Breast epithelium (tissue), 4 donors: ENCODE measurements around the gene HMGCLL1. TPM values are rescaled to one million over a fixed set of nuclear protein-coding genes. Genes with fewer than 3 reads are reported as not detected.

ENCODE experiments used
- DNase-seq, 2 donors: peaks; one replicate each; pipeline ENCODE4 v3.0.0-alpha.2; 2019; ENCODE audit warnings: low spot score in 2 of 2
- H3K27ac ChIP-seq, 2 donors: fragments of 200-600 bp; sonication (generic) in 1 of 2; one replicate each; pipeline ENCODE4 v1.5.1; 2016 to 2019; ENCODE audit warnings: mild to moderate bottlenecking in 1 of 2
- H3K27me3 ChIP-seq, 2 donors: fragments of 200-600 bp; sonication (generic) in 1 of 2; one replicate each; pipeline versions ENCODE4 v1.5.1 to v1.6.0; 2017 to 2019; ENCODE audit warnings: control low read depth in 1 of 2, mild to moderate bottlenecking in 1 of 2
- H3K36me3 ChIP-seq: fragments of 200-600 bp; one replicate; pipeline ENCODE4 v1.5.1; 2019
- H3K4me1 ChIP-seq, 2 donors: fragments of 200-600 bp; sonication (generic); one replicate each; pipeline ENCODE4 v1.5.1; 2016 to 2019; ENCODE audit warnings: control low read depth in 1 of 2
- H3K4me3 ChIP-seq, 3 donors: fragments of 200-600 bp; sonication (generic); 1 replicate in 2 of 3; 2 replicates in 1 of 3; pipeline ENCODE4 v1.5.1; 2016 to 2019; ENCODE audit warnings: mild to moderate bottlenecking in 3 of 3, moderate library complexity in 2 of 3
- H3K9me3 ChIP-seq, 2 donors: fragments of 200-600 bp; sonication (generic) in 1 of 2; one replicate each; pipeline ENCODE4 v1.5.1; 2016 to 2019; ENCODE audit warnings: control low read depth in 1 of 2
- POLR2A ChIP-seq: fragments of 450-650 bp; IDR thresholded peaks from one replicate; pipeline ENCODE4 v1.6.1; 2016; ENCODE audit warnings: antibody characterized with exemption, mild to moderate bottlenecking, moderate library complexity
- POLR2AphosphoS5 ChIP-seq, 3 donors: sonication (generic); formaldehyde crosslinking; IDR thresholded peaks; one replicate each; pipeline ENCODE4 v1.6.1; 2017; ENCODE audit warnings: antibody characterized with exemption in 3 of 3
- intact Hi-C: fragments of 100-400 bp; cut with DNase I; formaldehyde crosslinking; loops from one replicate; pipeline ENCODE4 v1.15.1; 2023; ENCODE audit warnings: low total_unique reads
- total RNA-seq, 3 donors: library from RNA; depleted of rRNA; stranded (reverse); fragments of >200 nt; gene quantifications; one replicate each; pipeline ENCODE4 v1.1.0, GENCODE V29; 2016
- TF ChIP-seq, protein P1 (sequence below), 3 donors: fragments of 450-650 bp; IDR thresholded peaks; one replicate each; pipeline ENCODE4 v1.5.1; 2016 to 2017; ENCODE audit warnings: antibody characterized with exemption in 3 of 3, mild to moderate bottlenecking in 3 of 3, moderate library complexity in 3 of 3

Gene HMGCLL1
- total RNA-seq: 1 to 10 TPM; 2.6 to 6.9 (median 3.7) TPM

DNA sequence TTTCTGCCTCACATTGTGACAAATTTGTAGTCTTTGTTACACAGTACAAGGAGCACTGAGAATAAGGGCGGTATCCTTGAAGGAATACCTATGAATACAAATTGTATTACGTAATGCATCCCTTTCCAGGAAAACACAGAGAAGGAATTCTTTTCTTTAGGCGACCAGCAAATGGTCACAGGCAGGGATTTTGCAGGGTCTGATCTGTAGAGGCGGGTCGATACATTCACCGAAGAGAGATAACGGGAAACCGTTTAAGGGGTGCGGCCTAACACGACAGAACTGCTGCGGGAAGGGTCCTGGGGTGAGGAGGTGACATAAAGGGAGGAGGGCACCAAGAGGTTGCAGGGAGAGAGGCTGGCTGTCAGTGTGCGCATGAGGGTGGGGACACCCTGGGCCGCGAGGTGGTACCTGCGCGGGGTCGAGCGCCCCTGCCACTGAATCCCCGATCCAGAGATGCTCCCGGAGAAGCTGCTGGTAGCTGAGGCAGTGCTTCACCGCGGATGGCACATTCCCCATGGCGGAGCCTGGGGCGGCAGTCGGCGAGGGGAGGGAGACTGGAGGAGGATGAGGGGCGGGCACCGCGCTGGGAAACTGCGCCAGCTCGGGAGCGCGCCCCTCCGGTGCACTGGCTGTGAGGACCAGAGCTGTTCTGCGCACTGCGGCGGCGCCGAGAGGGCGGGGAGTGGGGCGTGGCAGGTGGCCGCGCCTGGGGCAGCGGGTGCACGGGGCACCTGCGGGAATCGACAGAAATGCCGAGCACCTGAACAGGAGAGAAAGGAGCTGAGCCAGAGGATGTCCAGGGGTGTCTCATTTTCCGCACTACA lies at the start of gene HMGCLL1:
Gene HMGCLL1 (minus strand): TSS at position 656 of the 827 bp plus-strand sequence. CDS start 137 bp downstream, at position 519.
- peak within 1 kb of the TSS; percentile 38 to 75 (median 64) for H3K4me3 ChIP-seq
- DNase-seq: peak in 1 of 2 donors; percentile 19
- no peaks in the 10 kb centered on the region for H3K36me3 ChIP-seq
- peak within 1 kb of the TSS; percentile 45 to 72 for H3K27ac ChIP-seq
- H3K9me3 ChIP-seq: peaks cover 0 to 2% of the 10 kb centered on the region in 2 donors
- no peaks in the 10 kb centered on the region for H3K4me1 ChIP-seq
- TF ChIP-seq POLR2A: no peak
- TF ChIP-seq, protein P1, sequence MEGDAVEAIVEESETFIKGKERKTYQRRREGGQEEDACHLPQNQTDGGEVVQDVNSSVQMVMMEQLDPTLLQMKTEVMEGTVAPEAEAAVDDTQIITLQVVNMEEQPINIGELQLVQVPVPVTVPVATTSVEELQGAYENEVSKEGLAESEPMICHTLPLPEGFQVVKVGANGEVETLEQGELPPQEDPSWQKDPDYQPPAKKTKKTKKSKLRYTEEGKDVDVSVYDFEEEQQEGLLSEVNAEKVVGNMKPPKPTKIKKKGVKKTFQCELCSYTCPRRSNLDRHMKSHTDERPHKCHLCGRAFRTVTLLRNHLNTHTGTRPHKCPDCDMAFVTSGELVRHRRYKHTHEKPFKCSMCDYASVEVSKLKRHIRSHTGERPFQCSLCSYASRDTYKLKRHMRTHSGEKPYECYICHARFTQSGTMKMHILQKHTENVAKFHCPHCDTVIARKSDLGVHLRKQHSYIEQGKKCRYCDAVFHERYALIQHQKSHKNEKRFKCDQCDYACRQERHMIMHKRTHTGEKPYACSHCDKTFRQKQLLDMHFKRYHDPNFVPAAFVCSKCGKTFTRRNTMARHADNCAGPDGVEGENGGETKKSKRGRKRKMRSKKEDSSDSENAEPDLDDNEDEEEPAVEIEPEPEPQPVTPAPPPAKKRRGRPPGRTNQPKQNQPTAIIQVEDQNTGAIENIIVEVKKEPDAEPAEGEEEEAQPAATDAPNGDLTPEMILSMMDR (IDR thresholded peaks at IDR 0.05): no peak
- TF ChIP-seq POLR2AphosphoS5 (IDR thresholded peaks at IDR 0.05): no peak
- H3K27me3 ChIP-seq: no peaks in the 10 kb centered on the region
- intact Hi-C loops: no loop called here

DNA sequence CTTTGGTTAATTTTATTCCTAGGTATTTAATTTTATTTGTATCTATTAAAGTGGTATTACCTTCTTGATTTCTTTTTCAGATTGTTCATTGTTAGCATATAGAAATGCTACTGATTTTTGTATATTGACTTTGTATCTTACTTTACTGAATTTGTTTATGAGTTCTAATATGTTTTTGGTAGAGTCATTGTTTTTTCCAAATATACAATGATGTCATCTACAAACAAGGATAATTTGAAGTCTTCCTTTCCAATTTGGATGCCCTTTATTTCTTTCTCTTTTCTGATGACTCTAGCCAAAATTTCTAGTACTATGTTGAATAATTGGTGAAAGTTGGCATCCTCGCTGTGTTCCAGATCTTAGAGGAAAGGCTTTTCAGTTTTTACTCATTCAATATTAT lies 43.0 kb upstream of the HMGCLL1 start:
- intact Hi-C loops: no loop called here
- Histone ChIP-seq H3K27me3 (no peaks in the 10 kb centered on the region), H3K9me3 (no peaks in the 10 kb centered on the region)

DNA sequence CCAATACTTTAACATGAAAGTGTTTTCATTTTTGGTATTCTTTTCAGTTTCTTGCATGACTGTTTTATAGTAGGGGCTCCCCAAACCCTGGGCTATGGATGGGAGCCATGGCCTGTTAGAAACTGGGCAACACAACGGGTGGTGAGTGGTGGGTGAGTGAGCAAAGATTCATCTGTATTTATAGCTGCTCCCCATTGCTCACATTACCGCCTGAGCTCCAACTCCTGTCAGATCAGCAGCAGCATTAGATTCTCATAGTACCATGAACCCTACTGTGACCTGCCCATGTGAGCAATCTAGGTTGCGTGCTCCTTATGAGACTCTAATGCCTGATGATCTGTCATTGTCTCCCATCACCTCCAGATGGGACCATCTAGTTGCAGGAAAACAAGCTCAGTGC lies 42.3 kb upstream of the HMGCLL1 start:
- intact Hi-C loops: no loop called here
- Histone ChIP-seq H3K9me3 (no peaks in the 10 kb centered on the region), H3K27me3 (no peaks in the 10 kb centered on the region), H3K4me3 (no peak overlapping the region), H3K27ac (no peak overlapping the region), H3K4me1 (no peaks in the 10 kb centered on the region), H3K36me3 (no peaks in the 10 kb centered on the region)
- DNase-seq: no peak
- TF ChIP-seq POLR2A (no peak), POLR2AphosphoS5 (IDR thresholded peaks at IDR 0.05) (no peak)
- TF ChIP-seq, protein P1 (IDR thresholded peaks at IDR 0.05): no peak

More for the DNA sequence above, 43.0 kb upstream of the HMGCLL1 start:
- TF ChIP-seq POLR2A (no peak), POLR2AphosphoS5 (IDR thresholded peaks at IDR 0.05) (no peak)
- TF ChIP-seq, protein P1 (IDR thresholded peaks at IDR 0.05): no peak
- Histone ChIP-seq H3K4me3 (no peak overlapping the region), H3K36me3 (no peaks in the 10 kb centered on the region), H3K4me1 (no peaks in the 10 kb centered on the region), H3K27ac (no peak overlapping the region)
- DNase-seq: no peak

DNA sequence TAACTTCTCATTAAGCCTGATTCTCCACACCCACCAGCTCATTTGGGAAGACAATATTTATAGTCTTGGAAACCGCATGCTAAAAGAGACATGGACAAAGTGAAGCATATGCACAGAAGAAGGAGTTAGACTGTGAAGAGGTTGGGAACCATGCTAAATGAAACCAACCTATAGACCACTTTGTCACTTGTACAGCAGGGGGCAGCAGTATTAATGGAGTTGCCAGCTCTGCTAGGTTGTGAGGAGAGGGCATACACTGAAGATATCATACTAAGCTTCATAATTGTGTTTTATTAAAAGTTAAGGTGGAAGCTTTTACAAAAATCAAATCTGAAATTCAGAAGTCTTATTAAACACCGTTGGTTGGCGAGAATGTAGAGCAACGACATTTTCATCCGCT lies 38.3 kb upstream of the HMGCLL1 start:
- Histone ChIP-seq H3K9me3 (no peaks in the 10 kb centered on the region), H3K4me1 (no peaks in the 10 kb centered on the region), H3K27ac (no peak overlapping the region), H3K27me3 (no peaks in the 10 kb centered on the region), H3K4me3 (no peak overlapping the region), H3K36me3 (no peaks in the 10 kb centered on the region)
- TF ChIP-seq, protein P1 (IDR thresholded peaks at IDR 0.05): peak in 1 of 3 donors; percentile 19
- TF ChIP-seq POLR2AphosphoS5 (IDR thresholded peaks at IDR 0.05) (no peak), POLR2A (no peak)
- DNase-seq: no peak
- intact Hi-C loops: no loop called here

DNA sequence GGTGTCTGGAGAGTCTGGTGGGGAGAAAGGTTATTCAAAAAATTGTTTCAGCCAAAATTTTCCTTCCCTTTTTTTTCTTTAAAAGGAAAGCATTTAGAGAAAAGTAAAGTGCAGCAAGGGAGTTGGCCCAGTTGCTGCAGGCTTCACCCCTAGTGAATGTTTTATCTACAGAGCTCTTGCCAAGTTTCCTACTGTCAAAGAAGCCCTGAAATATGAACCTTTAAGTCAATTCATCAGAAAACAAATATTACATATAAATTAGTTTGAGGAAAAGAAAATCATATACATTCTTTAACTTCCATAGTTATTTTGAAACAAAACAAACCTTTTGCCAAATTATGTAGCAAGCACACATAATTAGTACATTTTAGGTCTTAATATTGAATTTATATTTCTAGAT lies 25.0 kb upstream of the HMGCLL1 start:
- DNase-seq: no peak
- Histone ChIP-seq H3K4me3 (no peak overlapping the region), H3K27me3 (no peaks in the 10 kb centered on the region), H3K27ac (no peak overlapping the region), H3K36me3 (no peaks in the 10 kb centered on the region), H3K4me1 (no peaks in the 10 kb centered on the region), H3K9me3 (no peaks in the 10 kb centered on the region)
- TF ChIP-seq, protein P1 (IDR thresholded peaks at IDR 0.05): no peak
- TF ChIP-seq POLR2A: no peak
- TF ChIP-seq POLR2AphosphoS5 (IDR thresholded peaks at IDR 0.05): no peak
- intact Hi-C loops: loop anchor here (10.0 kb wide), 1 partner anchor 1401 kb away; no protein-coding TSS in a partner anchor
